K562 (cell line): ENCODE data around the gene TIMM44. TPM values are rescaled to one million over a fixed set of nuclear protein-coding genes. Genes with fewer than 3 reads are reported as not detected.

Experiments
- ILK ChIP-seq: fragments of 450-650 bp; IDR thresholded peaks from 2 replicates; pipeline ENCODE4 v1.6.1; 2016; ENCODE audit warnings: missing genetic modification characterization, low read depth, mild to moderate bottlenecking, missing compliant biosample characterization, moderate library complexity, borderline replicate concordance
- PHB ChIP-seq: fragments of 250-450 bp; sonication (Bioruptor Pico); IDR thresholded peaks from 2 replicates; pipeline ENCODE4 v1.5.0; 2021
- POU5F1 ChIP-seq: fragments of 150-350 bp; IDR thresholded peaks from 2 replicates; pipeline ENCODE4 v1.6.1; 2014; ENCODE audit warnings: borderline replicate concordance, low read length, low read depth, mild to moderate bottlenecking; ENCODE audit not compliant: partially characterized antibody
- SRSF3 ChIP-seq: fragments of 200-400 bp; formaldehyde crosslinking; IDR thresholded peaks from 2 replicates; pipeline ENCODE4 v1.6.1; 2016; ENCODE audit warnings: mild to moderate bottlenecking, low read length, moderate library complexity; ENCODE audit not compliant: insufficient read depth
- SRSF7 ChIP-seq: fragments of 200-400 bp; formaldehyde crosslinking; optimal IDR thresholded peaks from 2 replicates; pipeline ENCODE3; 2017; ENCODE audit warnings: mild to moderate bottlenecking, low read depth, low read length
- YY1 ChIP-seq, 3 experiments: IDR thresholded peaks; 2 replicates each; pipeline ENCODE4 v1.6.1; 2011; ENCODE audit warnings: low read length in 2 of 3, mild to moderate bottlenecking in 2 of 3, moderate library complexity in 2 of 3, borderline replicate concordance in 1 of 3, control low read depth in 1 of 3, low read depth in 1 of 3; ENCODE audit not compliant: insufficient read depth in 3 of 3, insufficient replicate concordance in 2 of 3, control insufficient read depth in 1 of 3, insufficient read length in 1 of 3; ENCODE audit errors: extremely low read depth in 1 of 3
- ZBTB7A ChIP-seq: IDR thresholded peaks from 2 replicates; pipeline ENCODE4 v1.6.1; 2011; ENCODE audit warnings: low read depth, mild to moderate bottlenecking, low read length, moderate library complexity, borderline replicate concordance; ENCODE audit not compliant: control insufficient read depth
- ZNF699 ChIP-seq: fragments of 250-450 bp; sonication (Bioruptor Pico); IDR thresholded peaks from 2 replicates; pipeline ENCODE4 v1.8.0; 2021; ENCODE audit warnings: mild to moderate bottlenecking, moderate library complexity; ENCODE audit not compliant: insufficient replicate concordance
- ZNF717 ChIP-seq: fragments of 250-450 bp; sonication (Bioruptor Pico); IDR thresholded peaks from 2 replicates; pipeline ENCODE4 v1.5.0; 2021
- ZNF830 ChIP-seq: fragments of 250-450 bp; sonication (Bioruptor Pico); IDR thresholded peaks from 2 replicates; pipeline ENCODE4 v1.5.0; 2021; ENCODE audit warnings: mild to moderate bottlenecking
- polyA plus RNA-seq, 8 experiments: library from polyadenylated mRNA; depleted of rRNA in 4 of 8; stranded (reverse) in 5 of 8; unstranded in 3 of 8; fragments of >200 nt; fragmentation: Nextera tagmentation in 2 of 8; fragmentation: Illumina TruSeq in 1 of 8; extraction: Ambion mirVana in 2 of 8; extraction: Trizol in 1 of 8; gene quantifications; 2 replicates each; pipeline versions ENCODE4 v1.2.1 to v1.2.3, GENCODE V29; 2011 to 2014; ENCODE audit warnings: inconsistent platforms in 1 of 8, missing spikeins in 1 of 8
- total RNA-seq, 7 experiments: library from RNA; depleted of rRNA in 6 of 7; stranded (reverse); fragments of >200 nt in 6 of 7; fragmentation: Illumina TruSeq in 2 of 7; extraction: Trizol in 2 of 7; gene quantifications; 2 replicates each; pipeline versions ENCODE4 v1.2.1 to v1.2.3, GENCODE V29; 2011 to 2021; ENCODE audit warnings: low replicate concordance in 1 of 7
- TF ChIP-seq, protein P1 (sequence below), 2 experiments: fragments of 450-650 bp; conservative IDR thresholded peaks; 2 replicates each; pipeline ENCODE4 v1.6.1; 2017; ENCODE audit warnings: mild to moderate bottlenecking in 2 of 2, moderate library complexity in 2 of 2
- TF ChIP-seq, protein P2 (sequence below), 3 experiments: fragments of 200-800 bp in 1 of 3; sonication (Bioruptor generic) in 1 of 3; sonication (generic) in 1 of 3; formaldehyde crosslinking in 1 of 3; IDR thresholded peaks; 2 replicates each; pipeline versions ENCODE4 v1.6.1 to v1.8.0; 2016 to 2022; ENCODE audit warnings: mild to moderate bottlenecking in 2 of 3, missing compliant biosample characterization in 2 of 3, missing genetic modification characterization in 2 of 3, missing genetic modification reagents in 1 of 3
- TF ChIP-seq, protein P3 (sequence below): conservative IDR thresholded peaks from 2 replicates; pipeline ENCODE4 v1.6.1; 2011; ENCODE audit warnings: low read depth, mild to moderate bottlenecking, low read length; ENCODE audit not compliant: control insufficient read depth
- TF ChIP-seq, protein P4 (sequence below): sonication (generic); formaldehyde crosslinking; IDR thresholded peaks from 2 replicates; pipeline ENCODE4 v1.8.0; 2023; ENCODE audit warnings: mild to moderate bottlenecking, missing genetic modification reagents
- TF ChIP-seq, protein P5 (sequence below): fragments of 250-450 bp; sonication (Bioruptor Pico); IDR thresholded peaks from 2 replicates; pipeline ENCODE4 v1.4.0; 2020

The TIMM44 gene
- total and polyA plus RNA-seq, 9 of the 15 experiments (the other 6 are each of a cell fraction or from before 2014, with no cell fraction given): 10.3 to 231 (median 89.3) TPM

DNA sequence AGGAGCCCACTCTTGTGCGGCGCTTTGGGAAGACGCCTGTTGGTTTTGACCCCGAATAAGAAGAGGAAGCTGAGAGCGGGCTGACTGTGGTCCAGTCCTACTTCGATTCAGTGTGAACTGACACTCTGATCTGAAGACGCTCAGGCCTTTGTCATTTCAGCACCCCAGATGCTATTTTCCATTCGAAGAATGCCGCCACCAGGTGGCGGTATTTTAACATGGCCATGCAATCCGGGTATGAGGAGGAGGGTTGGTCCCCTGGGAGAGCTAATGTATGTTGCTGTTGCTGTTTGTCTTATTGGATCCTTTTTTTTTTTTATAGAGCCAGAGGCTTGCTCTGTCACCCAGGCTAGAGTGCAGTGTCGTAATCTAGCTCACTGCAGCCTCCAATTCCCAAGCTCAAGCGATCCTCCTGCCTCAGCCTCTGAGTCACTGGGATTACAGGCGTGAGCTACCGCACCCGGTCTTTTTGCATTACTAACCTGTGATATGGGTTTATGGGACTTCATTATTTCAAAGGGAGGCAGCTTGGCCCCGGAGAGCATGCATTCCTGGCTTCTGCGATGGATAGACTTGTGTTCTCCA, 803 bp upstream of the TIMM44 start (continued):
- TF ChIP-seq, protein P1, sequence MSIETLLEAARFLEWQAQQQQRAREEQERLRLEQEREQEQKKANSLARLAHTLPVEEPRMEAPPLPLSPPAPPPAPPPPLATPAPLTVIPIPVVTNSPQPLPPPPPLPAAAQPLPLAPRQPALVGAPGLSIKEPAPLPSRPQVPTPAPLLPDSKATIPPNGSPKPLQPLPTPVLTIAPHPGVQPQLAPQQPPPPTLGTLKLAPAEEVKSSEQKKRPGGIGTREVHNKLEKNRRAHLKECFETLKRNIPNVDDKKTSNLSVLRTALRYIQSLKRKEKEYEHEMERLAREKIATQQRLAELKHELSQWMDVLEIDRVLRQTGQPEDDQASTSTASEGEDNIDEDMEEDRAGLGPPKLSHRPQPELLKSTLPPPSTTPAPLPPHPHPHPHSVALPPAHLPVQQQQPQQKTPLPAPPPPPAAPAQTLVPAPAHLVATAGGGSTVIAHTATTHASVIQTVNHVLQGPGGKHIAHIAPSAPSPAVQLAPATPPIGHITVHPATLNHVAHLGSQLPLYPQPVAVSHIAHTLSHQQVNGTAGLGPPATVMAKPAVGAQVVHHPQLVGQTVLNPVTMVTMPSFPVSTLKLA (conservative IDR thresholded peaks at IDR 0.05): peak; percentile 88 to 89
- 0 out of 2 replicates have a peak, but pooled peaks have one; percentile 2 for TF ChIP-seq ZBTB7A
- TF ChIP-seq, protein P2, sequence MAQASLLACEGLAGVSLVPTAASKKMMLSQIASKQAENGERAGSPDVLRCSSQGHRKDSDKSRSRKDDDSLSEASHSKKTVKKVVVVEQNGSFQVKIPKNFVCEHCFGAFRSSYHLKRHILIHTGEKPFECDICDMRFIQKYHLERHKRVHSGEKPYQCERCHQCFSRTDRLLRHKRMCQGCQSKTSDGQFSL (CRISPR knock-in tag; IDR thresholded peaks at IDR 0.05): no peak
- TF ChIP-seq, protein P2 (tag; IDR thresholded peaks at IDR 0.05): no peak
- TF ChIP-seq, protein P3, sequence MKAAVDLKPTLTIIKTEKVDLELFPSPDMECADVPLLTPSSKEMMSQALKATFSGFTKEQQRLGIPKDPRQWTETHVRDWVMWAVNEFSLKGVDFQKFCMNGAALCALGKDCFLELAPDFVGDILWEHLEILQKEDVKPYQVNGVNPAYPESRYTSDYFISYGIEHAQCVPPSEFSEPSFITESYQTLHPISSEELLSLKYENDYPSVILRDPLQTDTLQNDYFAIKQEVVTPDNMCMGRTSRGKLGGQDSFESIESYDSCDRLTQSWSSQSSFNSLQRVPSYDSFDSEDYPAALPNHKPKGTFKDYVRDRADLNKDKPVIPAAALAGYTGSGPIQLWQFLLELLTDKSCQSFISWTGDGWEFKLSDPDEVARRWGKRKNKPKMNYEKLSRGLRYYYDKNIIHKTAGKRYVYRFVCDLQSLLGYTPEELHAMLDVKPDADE: peak; percentile 24; the same call in 1 of the 2 replicates
- peak in 1 of 3 experiments; percentile 35 for TF ChIP-seq YY1 (IDR thresholded peaks at IDR 0.05; ENCODE audit: borderline replicate concordance in 1 of 3, control insufficient read depth in 1 of 3, extremely low read depth in 1 of 3, insufficient read depth in 3 of 3, insufficient read length in 1 of 3, insufficient replicate concordance in 2 of 3, low read depth in 1 of 3, low read length in 2 of 3)
- TF ChIP-seq POU5F1: no peak
- no peak for TF ChIP-seq ILK (tag)
- TF ChIP-seq ZNF830 (CRISPR knock-in tag): no peak
- TF ChIP-seq, protein P4, sequence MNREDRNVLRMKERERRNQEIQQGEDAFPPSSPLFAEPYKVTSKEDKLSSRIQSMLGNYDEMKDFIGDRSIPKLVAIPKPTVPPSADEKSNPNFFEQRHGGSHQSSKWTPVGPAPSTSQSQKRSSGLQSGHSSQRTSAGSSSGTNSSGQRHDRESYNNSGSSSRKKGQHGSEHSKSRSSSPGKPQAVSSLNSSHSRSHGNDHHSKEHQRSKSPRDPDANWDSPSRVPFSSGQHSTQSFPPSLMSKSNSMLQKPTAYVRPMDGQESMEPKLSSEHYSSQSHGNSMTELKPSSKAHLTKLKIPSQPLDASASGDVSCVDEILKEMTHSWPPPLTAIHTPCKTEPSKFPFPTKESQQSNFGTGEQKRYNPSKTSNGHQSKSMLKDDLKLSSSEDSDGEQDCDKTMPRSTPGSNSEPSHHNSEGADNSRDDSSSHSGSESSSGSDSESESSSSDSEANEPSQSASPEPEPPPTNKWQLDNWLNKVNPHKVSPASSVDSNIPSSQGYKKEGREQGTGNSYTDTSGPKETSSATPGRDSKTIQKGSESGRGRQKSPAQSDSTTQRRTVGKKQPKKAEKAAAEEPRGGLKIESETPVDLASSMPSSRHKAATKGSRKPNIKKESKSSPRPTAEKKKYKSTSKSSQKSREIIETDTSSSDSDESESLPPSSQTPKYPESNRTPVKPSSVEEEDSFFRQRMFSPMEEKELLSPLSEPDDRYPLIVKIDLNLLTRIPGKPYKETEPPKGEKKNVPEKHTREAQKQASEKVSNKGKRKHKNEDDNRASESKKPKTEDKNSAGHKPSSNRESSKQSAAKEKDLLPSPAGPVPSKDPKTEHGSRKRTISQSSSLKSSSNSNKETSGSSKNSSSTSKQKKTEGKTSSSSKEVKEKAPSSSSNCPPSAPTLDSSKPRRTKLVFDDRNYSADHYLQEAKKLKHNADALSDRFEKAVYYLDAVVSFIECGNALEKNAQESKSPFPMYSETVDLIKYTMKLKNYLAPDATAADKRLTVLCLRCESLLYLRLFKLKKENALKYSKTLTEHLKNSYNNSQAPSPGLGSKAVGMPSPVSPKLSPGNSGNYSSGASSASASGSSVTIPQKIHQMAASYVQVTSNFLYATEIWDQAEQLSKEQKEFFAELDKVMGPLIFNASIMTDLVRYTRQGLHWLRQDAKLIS (CRISPR knock-in tag): no peak
- peak; percentile 60; the same call in 1 of the 2 replicates for TF ChIP-seq PHB (CRISPR knock-in tag)
- no peak for TF ChIP-seq ZNF717 (CRISPR knock-in tag)
- TF ChIP-seq, protein P5, sequence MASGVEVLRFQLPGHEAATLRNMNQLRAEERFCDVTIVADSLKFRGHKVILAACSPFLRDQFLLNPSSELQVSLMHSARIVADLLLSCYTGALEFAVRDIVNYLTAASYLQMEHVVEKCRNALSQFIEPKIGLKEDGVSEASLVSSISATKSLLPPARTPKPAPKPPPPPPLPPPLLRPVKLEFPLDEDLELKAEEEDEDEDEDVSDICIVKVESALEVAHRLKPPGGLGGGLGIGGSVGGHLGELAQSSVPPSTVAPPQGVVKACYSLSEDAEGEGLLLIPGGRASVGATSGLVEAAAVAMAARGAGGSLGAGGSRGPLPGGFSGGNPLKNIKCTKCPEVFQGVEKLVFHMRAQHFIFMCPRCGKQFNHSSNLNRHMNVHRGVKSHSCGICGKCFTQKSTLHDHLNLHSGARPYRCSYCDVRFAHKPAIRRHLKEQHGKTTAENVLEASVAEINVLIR (CRISPR knock-in tag): no peak
- no peak for TF ChIP-seq SRSF3
- no peak for TF ChIP-seq ZNF699 (CRISPR knock-in tag)
- TF ChIP-seq SRSF7: no peak
